Mononuclear cell (primary cell): ENCODE results near the gene PIGZ. TPM values are rescaled to one million over a fixed set of nuclear protein-coding genes. Genes with fewer than 3 reads are reported as not detected.

ENCODE experiments used
- H3K27me3 ChIP-seq: 2 replicates; pipeline ENCODE4 v1.6.0; 2011; ENCODE audit warnings: low read length, control low read depth; ENCODE audit not compliant: insufficient read depth
- H3K4me1 ChIP-seq: 2 replicates; pipeline ENCODE4 v1.5.1; 2011; ENCODE audit warnings: mild to moderate bottlenecking, low read length, control low read depth; ENCODE audit not compliant: insufficient read depth
- H3K4me3 ChIP-seq: 2 replicates; pipeline ENCODE4 v1.5.1; 2011; ENCODE audit warnings: mild to moderate bottlenecking, low read length, moderate library complexity
- H3K9me3 ChIP-seq: 2 replicates; pipeline ENCODE4 v1.5.1; 2011; ENCODE audit warnings: low read depth, mild to moderate bottlenecking, control low read depth, low read length
- total RNA-seq: library from RNA; depleted of rRNA; stranded (reverse); fragments of >200 nt; gene quantifications from one replicate; pipeline ENCODE4 v1.2.3, GENCODE V29; 2012

Gene PIGZ, protein sequence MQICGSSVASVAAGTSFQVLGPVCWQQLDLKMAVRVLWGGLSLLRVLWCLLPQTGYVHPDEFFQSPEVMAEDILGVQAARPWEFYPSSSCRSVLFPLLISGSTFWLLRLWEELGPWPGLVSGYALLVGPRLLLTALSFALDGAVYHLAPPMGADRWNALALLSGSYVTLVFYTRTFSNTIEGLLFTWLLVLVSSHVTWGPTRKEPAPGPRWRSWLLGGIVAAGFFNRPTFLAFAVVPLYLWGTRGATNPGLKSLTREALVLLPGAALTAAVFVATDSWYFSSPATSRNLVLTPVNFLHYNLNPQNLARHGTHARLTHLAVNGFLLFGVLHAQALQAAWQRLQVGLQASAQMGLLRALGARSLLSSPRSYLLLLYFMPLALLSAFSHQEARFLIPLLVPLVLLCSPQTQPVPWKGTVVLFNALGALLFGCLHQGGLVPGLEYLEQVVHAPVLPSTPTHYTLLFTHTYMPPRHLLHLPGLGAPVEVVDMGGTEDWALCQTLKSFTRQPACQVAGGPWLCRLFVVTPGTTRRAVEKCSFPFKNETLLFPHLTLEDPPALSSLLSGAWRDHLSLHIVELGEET
- 1.0 TPM for total RNA-seq

DNA sequence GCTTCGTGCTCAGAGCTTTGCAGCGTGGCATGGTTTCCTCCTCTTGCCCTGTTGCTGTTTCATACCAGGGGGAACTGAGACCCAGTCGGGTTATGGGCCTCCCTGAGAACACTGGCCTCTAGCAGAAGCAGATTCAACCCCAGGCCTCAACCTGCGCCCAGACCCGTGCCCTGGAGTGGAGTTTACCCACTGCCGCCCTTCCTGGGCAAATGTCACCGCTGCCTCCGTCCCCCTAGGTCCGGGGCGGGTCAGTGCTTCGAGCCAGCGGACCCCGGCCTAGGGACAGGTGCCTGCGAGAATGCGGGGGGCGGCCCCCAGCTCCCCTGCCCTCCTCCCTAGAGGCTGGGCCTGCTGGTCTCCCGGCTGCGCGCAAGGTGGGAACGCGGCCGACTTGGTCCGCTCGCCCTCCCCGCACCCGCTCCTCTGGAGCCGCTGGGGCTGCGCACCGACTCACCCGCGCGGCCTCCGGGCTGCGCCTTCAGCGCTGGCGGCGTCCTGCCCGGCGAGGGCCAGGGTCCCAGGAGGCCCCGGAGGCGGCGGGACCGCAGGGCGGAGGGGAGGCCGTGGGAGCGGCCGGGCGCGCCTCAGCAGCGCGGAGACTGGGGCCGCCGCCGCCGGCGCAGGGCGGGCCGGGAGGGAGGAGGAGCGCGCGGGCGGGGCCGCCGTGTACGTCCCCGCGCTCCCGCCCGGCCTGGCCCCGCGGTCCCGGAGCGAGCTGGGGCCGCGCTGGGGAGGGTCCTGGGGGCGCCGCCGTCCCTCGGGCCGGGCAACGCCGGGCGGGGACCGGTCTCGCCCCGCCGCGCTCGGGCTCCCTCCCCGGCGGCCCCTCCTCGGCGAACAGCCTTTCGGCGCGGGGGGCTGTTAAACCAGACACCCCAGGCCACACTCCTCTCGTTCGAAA is at the start of gene PIGZ:
Gene PIGZ, minus strand, starts transcription at position 601 of the 901 bp plus-strand sequence. CDS start 16,802 bp downstream, outside the sequence.
- Histone ChIP-seq H3K9me3 (no peaks in the 10 kb centered on the region), H3K27me3 (no peaks in the 10 kb centered on the region), H3K4me1 (peaks cover 8% of the 10 kb centered on the region), H3K4me3 (peak within 1 kb of the TSS; percentile 59)

DNA sequence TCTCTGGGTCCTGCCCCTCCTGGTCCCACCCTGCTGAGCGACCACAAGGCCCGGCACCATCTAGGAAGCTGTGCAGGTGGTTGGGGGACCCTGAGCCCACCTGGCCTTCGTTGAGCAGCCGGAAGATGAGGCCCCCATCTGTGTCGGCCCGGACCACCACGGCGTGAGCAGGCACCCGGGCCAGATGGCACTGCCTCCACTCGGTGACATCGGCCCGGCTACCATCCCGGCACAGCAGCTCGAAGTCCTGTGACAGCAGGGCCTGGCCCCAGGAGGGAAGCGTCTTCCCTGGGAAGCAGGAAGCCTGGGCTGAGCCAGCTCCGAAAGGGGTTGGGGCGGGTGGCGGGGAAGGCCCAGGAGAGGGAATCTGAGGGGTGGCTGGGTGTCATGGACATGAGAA is 48.4 kb upstream of the PIGZ start:
- Histone ChIP-seq H3K4me1 (no peaks in the 10 kb centered on the region), H3K9me3 (no peaks in the 10 kb centered on the region), H3K4me3 (no peak overlapping the region), H3K27me3 (no peaks in the 10 kb centered on the region)

DNA sequence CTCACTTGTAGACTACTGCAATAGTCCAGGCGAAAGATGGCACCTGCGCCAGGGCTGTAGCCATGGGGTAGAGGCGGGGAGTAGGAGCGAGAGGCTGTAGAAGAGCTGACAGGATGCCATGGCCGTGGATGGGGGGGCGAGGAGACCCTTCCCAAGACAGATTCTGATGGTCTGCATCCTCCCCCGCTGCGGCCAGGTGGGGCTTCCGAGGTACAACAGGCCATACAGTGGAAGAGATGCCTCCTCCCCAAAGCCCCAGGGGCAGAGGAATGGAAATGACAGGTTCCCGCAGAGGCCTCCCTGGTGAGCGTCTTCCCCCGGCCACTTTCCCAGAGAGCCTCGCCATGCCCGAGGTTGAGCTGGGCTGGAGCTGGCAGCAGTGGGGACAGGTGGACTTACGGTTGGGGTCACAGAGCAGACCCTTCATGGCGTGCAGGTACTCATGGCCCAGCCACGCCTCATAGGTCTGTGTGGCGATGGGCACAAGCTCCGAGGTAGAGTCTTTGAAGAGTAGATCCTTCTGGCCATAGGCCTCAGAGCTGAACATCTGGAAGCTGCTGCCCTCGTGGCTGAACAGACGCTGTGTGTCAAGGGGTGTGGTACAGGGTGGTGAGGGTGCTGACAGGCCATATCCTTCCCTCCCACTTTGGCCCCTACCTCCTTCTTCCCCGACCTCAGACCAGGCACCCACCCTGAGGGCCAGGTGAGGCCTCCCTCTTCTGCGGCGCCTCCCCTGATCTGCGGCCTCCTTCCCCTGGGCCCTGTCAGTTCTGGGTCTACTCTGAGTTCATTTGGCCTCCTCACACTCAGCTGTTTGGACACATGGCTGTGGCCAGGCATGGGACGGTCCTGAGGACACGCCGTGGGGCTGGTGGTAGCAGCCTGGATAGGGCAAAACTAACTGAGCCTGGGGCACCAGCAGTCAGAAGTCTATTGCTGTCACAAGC is 47.4 kb upstream of the PIGZ start:
- H3K27me3 ChIP-seq: no peaks in the 10 kb centered on the region

DNA sequence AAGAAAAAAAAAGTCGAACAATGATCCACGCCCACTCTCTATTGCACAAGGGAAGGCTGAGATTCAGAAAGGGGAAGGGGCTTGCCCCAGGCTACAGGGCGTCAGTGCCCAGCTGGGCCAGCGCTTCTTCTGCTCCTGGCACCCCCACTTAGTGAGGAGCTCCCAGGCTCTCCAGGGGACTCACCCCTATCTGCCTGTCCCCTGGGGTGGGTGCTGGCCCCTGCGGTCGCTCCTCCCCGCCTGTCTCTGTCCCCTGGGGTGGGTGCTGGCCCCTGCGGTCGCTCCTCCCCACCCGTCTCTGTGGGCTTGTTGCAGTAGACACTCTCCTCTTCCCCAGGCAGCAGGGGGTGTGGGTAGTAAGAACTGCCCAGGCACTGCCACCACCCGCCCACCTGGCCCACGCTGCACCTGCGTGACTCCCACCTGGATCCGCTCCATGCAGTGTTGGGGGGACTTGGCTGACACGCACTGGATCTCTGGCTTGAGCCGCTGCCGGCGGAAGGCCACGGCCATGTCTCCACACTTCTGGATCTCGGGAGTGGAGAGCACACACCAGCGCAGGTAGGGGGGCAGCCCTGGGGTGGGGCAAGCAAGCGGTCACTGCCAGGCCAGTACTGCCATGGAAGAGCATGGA is 46.4 kb upstream of the PIGZ start:
- no peaks in the 10 kb centered on the region for H3K9me3 ChIP-seq
- H3K4me1 ChIP-seq: no peaks in the 10 kb centered on the region
- no peak overlapping the region for H3K4me3 ChIP-seq
- H3K27me3 ChIP-seq: no peaks in the 10 kb centered on the region

More for the DNA sequence above, 47.4 kb upstream of the PIGZ start:
- Histone ChIP-seq H3K4me3 (no peak overlapping the region), H3K9me3 (no peaks in the 10 kb centered on the region), H3K4me1 (no peaks in the 10 kb centered on the region)

DNA sequence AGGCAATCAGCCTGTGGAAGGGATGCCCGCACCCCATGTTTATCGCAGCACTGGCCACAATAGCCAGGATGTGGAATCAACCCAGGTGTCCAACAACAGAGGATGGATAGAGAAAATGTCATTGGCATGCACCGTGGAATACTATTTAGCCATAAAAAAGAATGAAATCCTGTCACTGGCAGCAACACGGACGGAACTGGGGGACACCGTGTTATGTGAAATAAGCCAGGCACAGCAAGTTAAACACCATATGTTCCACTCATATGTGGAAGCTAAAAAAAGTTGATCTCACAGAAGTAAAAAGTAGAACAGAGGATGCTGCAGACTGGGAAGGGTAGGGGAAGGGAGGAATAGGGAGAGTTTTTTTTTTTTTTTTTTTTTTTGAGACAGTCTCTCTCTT is 45.4 kb upstream of the PIGZ start:
- Histone ChIP-seq H3K4me1 (no peaks in the 10 kb centered on the region), H3K27me3 (no peaks in the 10 kb centered on the region), H3K4me3 (no peak overlapping the region), H3K9me3 (no peaks in the 10 kb centered on the region)

DNA sequence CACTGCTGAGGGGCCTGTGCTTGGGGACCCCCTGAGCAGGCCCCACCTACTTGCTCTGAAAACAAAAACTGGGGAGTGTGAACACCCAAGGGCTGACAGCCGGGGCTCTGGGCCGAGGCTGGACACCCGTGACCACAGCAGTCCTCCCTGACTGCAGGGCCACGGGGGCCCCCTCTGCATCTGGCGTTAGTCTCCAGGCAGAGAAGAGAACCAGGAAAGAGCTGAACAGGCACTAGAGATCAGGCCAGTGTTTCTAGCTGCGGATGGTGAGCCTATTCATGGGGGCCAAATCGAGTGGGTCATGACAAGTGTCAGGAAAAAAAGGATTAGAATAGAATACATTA is 43.9 kb upstream of the PIGZ start:
- Histone ChIP-seq H3K4me1 (no peaks in the 10 kb centered on the region), H3K27me3 (no peaks in the 10 kb centered on the region), H3K4me3 (no peak overlapping the region), H3K9me3 (no peaks in the 10 kb centered on the region)

DNA sequence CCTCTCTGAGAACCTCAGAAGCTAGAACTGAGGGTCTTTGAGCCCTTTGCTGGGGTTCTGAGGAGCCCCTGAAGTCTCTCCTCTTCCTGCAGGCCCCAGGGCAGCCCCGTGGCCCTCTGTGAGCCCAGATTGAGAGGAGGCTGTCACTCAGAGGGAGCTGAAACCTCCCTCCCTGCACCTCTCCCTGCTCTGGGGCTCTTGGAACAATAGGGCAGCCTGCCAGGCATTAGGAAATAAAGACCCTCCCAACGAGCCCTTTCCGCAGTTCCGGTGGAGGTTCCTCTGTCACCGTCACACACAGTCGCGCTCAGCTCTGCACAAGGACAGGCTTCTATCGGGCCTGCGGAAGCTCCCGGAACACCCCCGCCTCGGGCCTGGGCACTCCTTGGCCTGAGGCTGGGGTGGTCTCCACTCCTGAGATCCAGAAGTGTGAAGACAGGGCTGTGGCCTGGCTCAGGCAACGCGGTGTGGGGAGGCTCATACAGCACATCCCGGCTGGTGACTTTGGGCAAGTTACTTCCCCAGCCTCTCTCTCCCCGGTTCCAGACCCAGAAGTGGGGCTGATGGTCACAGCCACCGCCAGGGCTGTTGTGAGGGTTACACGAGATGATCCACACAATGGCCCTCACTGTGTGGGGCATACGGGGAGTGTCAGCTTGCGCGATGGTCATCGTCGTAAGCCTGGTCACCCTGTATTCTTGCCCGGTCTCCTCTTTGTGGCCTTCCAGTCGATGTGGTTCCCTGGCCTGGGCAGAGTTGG is 43.3 kb upstream of the PIGZ start:
- Histone ChIP-seq H3K27me3 (no peaks in the 10 kb centered on the region), H3K4me3 (no peak overlapping the region), H3K9me3 (no peaks in the 10 kb centered on the region), H3K4me1 (no peaks in the 10 kb centered on the region)

DNA sequence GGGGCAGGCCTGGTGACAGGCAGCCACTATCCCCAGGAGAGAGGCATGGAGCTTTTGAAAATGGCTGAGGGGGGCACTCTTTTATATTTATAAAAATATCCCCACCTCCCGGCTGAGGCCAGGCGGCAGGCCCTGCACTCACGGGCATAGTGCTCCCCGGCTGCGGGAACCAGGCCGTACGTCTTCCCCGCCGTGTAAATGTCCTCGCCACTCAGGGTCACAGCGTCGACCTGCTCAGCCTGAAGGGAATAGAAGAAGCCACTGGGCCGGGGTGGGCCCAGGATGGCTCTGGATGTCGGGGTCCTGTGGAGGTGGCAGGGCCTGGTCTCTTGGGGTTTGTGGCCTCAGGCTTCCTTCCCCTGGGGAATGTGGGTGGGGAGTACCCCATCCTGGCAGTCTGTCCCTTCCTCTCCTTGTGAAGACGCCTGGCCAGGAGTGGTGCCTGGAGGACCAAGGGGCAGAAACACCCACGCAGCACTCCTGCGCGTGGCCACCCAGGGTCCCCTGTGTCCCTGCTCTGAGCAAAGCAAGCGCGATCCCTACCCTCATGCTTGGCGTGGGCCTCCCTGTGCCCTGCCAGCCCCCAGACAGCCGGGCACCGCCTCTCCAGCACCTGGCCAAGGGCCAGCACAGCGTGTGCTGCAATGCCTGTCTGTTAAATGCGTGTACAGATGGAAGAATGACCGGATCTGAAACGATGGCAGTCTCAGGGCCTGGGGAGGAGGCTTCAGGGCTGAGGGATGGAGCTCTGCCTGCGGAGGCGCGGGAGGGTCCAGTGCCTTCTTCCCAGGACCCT is 42.1 kb upstream of the PIGZ start:
- no peaks in the 10 kb centered on the region for H3K27me3 ChIP-seq
- H3K9me3 ChIP-seq: no peaks in the 10 kb centered on the region
- no peak overlapping the region for H3K4me3 ChIP-seq
- H3K4me1 ChIP-seq: no peaks in the 10 kb centered on the region

DNA sequence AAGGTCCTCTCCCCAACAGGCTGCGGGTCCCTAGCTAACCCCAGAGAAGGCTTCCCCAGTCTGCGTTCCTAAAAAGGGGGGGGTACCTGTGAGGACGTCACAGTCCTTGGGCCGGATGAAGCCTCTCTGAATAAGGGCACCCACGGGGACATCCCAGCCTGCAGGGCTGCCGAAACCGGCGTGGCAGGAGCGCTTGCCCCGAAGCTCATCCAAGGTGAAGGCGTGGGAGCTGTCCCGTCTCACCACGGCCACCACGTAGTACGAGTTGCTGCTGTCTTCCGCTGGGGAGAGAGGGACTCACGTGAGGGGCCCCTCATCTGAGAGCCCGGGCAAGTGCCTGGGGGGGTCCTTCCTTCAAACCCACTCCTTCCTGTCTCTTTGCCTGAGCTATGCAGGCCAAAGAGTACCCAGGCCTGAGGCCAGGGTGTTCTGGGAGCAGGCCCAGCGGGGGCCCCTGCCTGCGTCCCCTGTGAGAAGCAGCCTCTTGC is 40.9 kb upstream of the PIGZ start:
- Histone ChIP-seq H3K27me3 (no peaks in the 10 kb centered on the region), H3K4me1 (no peaks in the 10 kb centered on the region), H3K9me3 (no peaks in the 10 kb centered on the region), H3K4me3 (no peak overlapping the region)

DNA sequence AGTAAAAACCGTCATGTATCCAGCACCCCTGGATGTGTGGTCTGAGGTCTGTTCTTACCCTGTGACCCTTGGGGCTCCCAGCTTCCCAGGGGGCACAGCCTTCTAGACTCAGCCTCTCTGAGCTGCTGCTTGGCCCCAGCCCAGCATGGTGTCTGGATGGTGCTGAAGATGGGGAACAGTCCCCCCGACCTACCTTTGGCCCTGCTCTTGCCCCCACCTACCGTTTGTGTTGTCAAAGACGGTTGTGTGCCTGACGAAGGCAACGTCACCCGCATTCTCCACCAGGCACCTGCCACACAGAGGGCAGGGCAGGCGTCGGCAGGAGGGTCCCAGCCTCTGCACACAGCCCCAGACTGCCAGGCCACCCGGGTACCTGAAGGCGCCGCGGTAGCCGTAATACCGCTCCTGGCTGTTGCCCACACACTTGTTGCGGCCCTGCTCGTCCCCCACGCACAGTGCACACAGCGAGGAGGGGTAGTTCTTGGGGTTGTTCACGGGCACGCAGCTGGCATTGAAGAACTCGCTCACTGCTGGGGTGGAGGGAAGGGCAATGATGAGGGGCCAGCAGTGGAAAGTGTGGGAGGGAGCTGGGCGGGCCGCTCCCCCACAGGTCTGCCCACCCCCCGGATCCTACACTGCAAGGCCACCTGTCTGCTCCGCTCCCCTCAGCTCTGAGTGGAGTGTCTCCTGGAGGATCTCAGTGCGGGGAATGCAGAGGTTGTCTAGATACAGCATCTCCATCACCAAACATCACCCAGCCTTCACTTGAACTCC is 40.0 kb upstream of the PIGZ start:
- Histone ChIP-seq H3K27me3 (no peaks in the 10 kb centered on the region), H3K4me1 (peaks cover 7% of the 10 kb centered on the region), H3K9me3 (no peaks in the 10 kb centered on the region), H3K4me3 (no peak overlapping the region)

DNA sequence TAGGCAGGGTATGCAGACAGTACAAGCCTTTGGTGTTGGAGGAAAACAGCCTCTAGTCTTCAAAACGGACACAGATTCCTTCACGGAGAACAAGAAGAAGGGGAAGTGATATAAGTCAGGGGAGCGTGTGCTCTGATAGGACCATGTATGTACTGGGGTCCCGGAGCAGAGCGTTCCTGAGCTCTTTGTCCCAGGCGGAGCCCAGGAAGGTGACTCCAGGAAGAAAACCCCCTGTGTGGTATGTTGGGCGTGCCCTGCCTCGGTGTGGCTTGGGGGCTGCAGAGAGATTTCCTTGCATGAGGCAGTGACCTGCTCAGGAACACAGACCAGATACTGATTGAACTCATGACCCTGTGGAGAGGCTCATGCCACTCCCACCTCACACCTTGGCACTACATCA is 39.3 kb upstream of the PIGZ start:
- peaks cover 10% of the 10 kb centered on the region for H3K4me1 ChIP-seq
- H3K4me3 ChIP-seq: no peak overlapping the region
- no peaks in the 10 kb centered on the region for H3K9me3 ChIP-seq
- no peaks in the 10 kb centered on the region for H3K27me3 ChIP-seq

DNA sequence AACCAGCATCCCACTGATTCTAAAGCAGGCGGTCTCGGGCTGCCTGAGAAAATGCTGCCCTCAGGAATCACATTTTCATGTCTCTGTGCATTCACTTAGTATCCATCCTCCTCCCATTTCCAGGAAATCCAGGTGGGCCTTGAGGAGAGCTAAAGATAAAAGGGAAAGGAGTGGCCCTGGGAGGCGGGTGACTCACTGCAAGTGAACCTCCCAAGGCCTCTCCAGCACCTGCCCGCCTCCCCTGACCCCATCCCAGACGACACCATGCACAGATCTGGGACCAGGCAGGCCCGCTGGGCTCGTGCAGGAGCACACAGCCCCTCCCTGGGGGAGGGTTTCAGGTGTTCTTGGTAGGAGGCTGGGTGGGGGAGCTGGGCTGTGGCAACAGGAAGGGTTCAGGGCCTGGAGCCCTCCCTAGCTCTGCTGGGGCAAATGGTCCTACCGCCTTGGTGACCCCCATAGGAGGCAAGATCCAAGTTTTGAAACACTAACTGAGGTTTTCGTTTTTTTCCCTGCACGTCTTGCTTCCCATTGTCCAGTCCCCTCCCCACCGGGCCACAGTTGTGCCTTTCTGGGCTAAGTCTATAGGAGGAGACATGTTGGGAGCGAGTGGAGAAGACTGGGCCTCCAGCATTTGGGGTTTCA is 38.8 kb upstream of the PIGZ start:
- Histone ChIP-seq H3K9me3 (no peaks in the 10 kb centered on the region), H3K4me1 (peaks cover 10% of the 10 kb centered on the region), H3K27me3 (no peaks in the 10 kb centered on the region), H3K4me3 (no peak overlapping the region)
